IPS DF 6.9 (cell line): ENCODE measurements around the gene MGAT3.
"Not testable (repeated sequence)": the region's sequence is repeated elsewhere in the genome, so short reads cannot be mapped to it uniquely, and the experiment has no call there.

ENCODE experiments used
- DNase-seq: peaks from one replicate; pipeline ENCODE4 v3.0.0-alpha.2; 2013; ENCODE audit warnings: low read depth, low spot score
- H3K27ac ChIP-seq: one replicate; pipeline ENCODE4 v1.5.1; 2013; ENCODE audit warnings: low read length, control low read depth
- H3K27me3 ChIP-seq: 2 replicates; pipeline ENCODE4 v1.6.1; 2013; ENCODE audit warnings: mild to moderate bottlenecking, low read length; ENCODE audit not compliant: control insufficient read depth, insufficient read depth
- H3K36me3 ChIP-seq: 2 replicates; pipeline ENCODE4 v1.6.1; 2013; ENCODE audit warnings: low read length; ENCODE audit not compliant: control insufficient read depth, insufficient read depth
- H3K4me1 ChIP-seq: 2 replicates; pipeline ENCODE4 v1.6.1; 2013; ENCODE audit warnings: low read length; ENCODE audit not compliant: control insufficient read depth, insufficient read depth
- H3K4me3 ChIP-seq: 2 replicates; pipeline ENCODE4 v1.5.1; 2013; ENCODE audit warnings: mild to moderate bottlenecking, low read length
- H3K9me3 ChIP-seq: 2 replicates; pipeline ENCODE4 v1.6.1; 2013; ENCODE audit warnings: low read length, inconsistent platforms; ENCODE audit not compliant: control insufficient read depth, insufficient read depth
- WGBS: extraction: QIAGEN DNeasy Blood & Tissue Kit; methylation state at CpG from one replicate; pipeline ENCODE4 v1.1.7; 2013; ENCODE audit warnings: mixed read lengths, missing lambda C conversion rate; ENCODE audit not compliant: insufficient read length, insufficient coverage; 5-methylcytosine and 5-hydroxymethylcytosine counted together

MGAT3 gene

GRCh38 chr22:39521106-39521885 lies 64.5 kb downstream of the MGAT3 start:
- Histone ChIP-seq H3K4me3 (peak overlapping the region; percentile 97; the same call in 1 of the 2 replicates), H3K36me3 (peaks cover 27% of the 10 kb centered on the region)
- no CpG with 5 or more reads among the region's 28 CpGs for WGBS
- not testable (repeated sequence) for DNase-seq, H3K9me3 ChIP-seq, H3K4me1 ChIP-seq, H3K27ac ChIP-seq, H3K27me3 ChIP-seq

- not testable (repeated sequence) for H3K4me1 ChIP-seq, H3K27ac ChIP-seq, DNase-seq, H3K27me3 ChIP-seq, H3K4me3 ChIP-seq, H3K9me3 ChIP-seq
- peaks cover 27% of the 10 kb centered on the region for H3K36me3 ChIP-seq
- WGBS, result no CpG with 5 or more reads among the region's 5 CpGs
These were observed 65.3 kb downstream of the MGAT3 start for GRCh38 chr22:39522091-39522490.

- WGBS, result no CpG with 5 or more reads among the region's 14 CpGs
- Histone ChIP-seq H3K4me1 (0 out of 2 replicates have a peak, but pooled peaks cover 5% of the 10 kb centered on the region), H3K4me3 (no peak overlapping the region), H3K27me3 (no peaks in the 10 kb centered on the region), H3K36me3 (peaks cover 27% of the 10 kb centered on the region), H3K9me3 (no peaks in the 10 kb centered on the region), H3K27ac (no peak overlapping the region)
- DNase-seq, result no peak
These were observed 65.9 kb downstream of the MGAT3 start for GRCh38 chr22:39522567-39523300.

DNA sequence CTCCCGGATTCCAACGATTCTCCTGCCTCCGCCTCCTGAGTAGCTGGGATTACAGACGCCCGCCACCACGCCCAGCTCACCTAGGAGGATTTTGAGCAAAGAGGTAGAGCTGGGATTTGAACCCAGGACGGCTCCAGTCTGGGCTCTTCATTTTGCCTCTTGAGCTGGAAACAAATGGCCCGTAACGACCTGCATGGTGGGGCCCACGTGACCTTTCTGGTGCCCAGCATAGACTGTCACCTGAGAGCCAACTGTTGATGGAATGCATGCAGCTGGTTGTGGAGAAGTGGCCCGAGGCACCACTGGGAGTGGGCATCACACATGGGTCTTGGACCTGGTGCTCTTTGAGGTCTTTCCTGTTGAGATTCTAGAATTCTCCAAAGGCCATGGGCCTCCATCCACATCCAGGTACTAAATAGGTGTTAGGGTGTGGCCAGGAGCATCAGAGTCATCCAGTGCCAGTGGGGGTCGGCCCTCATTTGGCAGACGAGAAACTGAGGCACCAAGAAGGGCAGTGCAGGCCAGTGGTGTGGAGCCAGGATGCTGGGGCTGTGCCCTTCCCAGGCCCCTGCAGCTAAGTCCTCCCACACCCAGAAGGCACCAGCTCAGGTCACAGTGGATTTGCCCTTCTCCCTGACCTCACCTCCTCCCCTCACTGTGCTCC lies 67.4 kb downstream of the MGAT3 start:
- no peaks in the 10 kb centered on the region for H3K9me3 ChIP-seq
- WGBS, result no CpG with 5 or more reads among the region's 13 CpGs
- H3K4me1 ChIP-seq, result peaks cover 5% of the 10 kb centered on the region; the same call in 1 of the 2 replicates
- H3K36me3 ChIP-seq, result peaks cover 33% of the 10 kb centered on the region
- DNase-seq, result no peak
- H3K27me3 ChIP-seq, result no peaks in the 10 kb centered on the region
- no peak overlapping the region for H3K4me3 ChIP-seq
- H3K27ac ChIP-seq, result no peak overlapping the region

- H3K4me3 ChIP-seq, result no peak overlapping the region
- no peak overlapping the region for H3K27ac ChIP-seq
- no CpG with 5 or more reads among the region's 10 CpGs for WGBS
- peaks cover 5% of the 10 kb centered on the region; the same call in 1 of the 2 replicates for H3K4me1 ChIP-seq
- DNase-seq, result no peak
- no peaks in the 10 kb centered on the region for H3K27me3 ChIP-seq
- peaks cover 35% of the 10 kb centered on the region for H3K36me3 ChIP-seq
- H3K9me3 ChIP-seq, result no peaks in the 10 kb centered on the region
These were observed 68.2 kb downstream of the MGAT3 start for GRCh38 chr22:39524753-39525657.

GRCh38 chr22:39525658-39525975 lies 68.8 kb downstream of the MGAT3 start:
- no peak for DNase-seq
- Histone ChIP-seq H3K27me3 (no peaks in the 10 kb centered on the region), H3K4me3 (no peak overlapping the region), H3K4me1 (peaks cover 5% of the 10 kb centered on the region; the same call in 1 of the 2 replicates), H3K9me3 (no peaks in the 10 kb centered on the region), H3K36me3 (peaks cover 35% of the 10 kb centered on the region), H3K27ac (no peak overlapping the region)
- WGBS, result no CpG with 5 or more reads among the region's 4 CpGs

DNA sequence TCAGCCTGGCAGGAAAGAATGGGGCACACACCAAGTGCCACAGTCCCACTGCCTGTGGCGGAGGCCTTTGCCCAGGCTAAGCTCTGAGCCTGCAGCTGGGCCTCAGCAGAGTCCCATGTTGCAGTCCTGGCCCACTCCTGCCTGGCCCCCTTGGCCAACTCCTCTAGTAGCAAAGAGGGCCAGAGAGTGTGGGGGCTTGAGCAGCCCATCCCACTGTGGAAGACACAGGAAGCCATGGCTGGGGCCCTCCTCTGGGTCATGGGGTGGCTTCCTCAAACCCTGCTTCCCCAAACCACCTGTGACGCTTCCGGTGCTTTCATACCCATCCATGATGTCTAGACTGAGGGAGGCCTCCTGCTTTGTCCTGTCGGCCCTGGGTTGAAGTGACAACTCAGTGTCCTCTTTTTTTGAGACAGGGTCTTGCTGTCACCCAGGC lies 69.9 kb downstream of the MGAT3 start:
- no CpG with 5 or more reads among the region's 4 CpGs for WGBS
- H3K4me3 ChIP-seq, result no peak overlapping the region

DNA sequence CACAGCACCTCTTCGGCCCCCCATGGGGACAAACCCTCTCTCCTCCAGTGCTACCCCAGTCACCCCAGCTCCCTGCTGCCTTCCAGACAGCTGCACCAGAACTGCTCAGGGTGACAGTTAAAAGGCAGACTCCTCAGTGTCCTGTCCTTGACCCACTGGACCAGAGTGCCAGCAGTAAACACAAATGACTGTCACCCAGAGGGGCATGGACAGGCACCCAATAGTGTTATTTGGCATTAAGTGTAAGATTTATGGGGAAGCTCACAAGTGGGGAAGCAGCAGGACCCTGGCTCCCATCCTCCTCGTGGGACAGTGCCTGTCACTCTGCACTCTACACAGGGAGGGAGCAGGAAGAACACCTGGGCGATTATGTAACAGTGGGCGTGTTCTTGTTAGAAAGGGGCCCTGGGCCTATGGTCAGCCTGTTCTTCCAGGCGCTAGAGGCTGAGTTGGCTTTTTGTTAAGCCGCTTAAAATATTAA lies 70.7 kb downstream of the MGAT3 start:
- H3K4me3 ChIP-seq, result no peak overlapping the region
- WGBS, result no CpG with 5 or more reads among the region's 6 CpGs
- H3K4me1 ChIP-seq, result peaks cover 5% of the 10 kb centered on the region; the same call in 1 of the 2 replicates
- DNase-seq, result no peak
- H3K27me3 ChIP-seq, result no peaks in the 10 kb centered on the region
- H3K36me3 ChIP-seq, result peaks cover 24% of the 10 kb centered on the region
- no peak overlapping the region for H3K27ac ChIP-seq
- no peaks in the 10 kb centered on the region for H3K9me3 ChIP-seq

More for the DNA sequence above, 69.9 kb downstream of the MGAT3 start:
- DNase-seq, result no peak
- Histone ChIP-seq H3K9me3 (no peaks in the 10 kb centered on the region), H3K4me1 (peaks cover 5% of the 10 kb centered on the region; the same call in 1 of the 2 replicates), H3K27me3 (no peaks in the 10 kb centered on the region), H3K27ac (no peak overlapping the region), H3K36me3 (peaks cover 29% of the 10 kb centered on the region)

- WGBS, result no CpG with 5 or more reads among the region's 12 CpGs
- Histone ChIP-seq H3K9me3 (no peaks in the 10 kb centered on the region), H3K27me3 (no peaks in the 10 kb centered on the region), H3K36me3 (peaks cover 17% of the 10 kb centered on the region), H3K4me3 (no peak overlapping the region), H3K4me1 (peaks cover 5% of the 10 kb centered on the region; the same call in 1 of the 2 replicates), H3K27ac (no peak overlapping the region)
- no peak for DNase-seq
These were observed 71.4 kb downstream of the MGAT3 start for GRCh38 chr22:39528080-39528661.
